SH-SY5Y (cell line): Measurements from ENCODE around the gene TFE3.
A peak's percentile ranks its signal among the peaks of the same experiment; 100 is the strongest.

Experiments
- GATA2 ChIP-seq: IDR thresholded peaks from 2 replicates; pipeline ENCODE4 v1.6.1; 2011; ENCODE audit warnings: mild to moderate bottlenecking, low read depth, low read length
- GATA3 ChIP-seq: IDR thresholded peaks from 2 replicates; pipeline ENCODE4 v1.6.1; 2011; ENCODE audit warnings: low read depth, mild to moderate bottlenecking, low read length, moderate library complexity

DNA sequence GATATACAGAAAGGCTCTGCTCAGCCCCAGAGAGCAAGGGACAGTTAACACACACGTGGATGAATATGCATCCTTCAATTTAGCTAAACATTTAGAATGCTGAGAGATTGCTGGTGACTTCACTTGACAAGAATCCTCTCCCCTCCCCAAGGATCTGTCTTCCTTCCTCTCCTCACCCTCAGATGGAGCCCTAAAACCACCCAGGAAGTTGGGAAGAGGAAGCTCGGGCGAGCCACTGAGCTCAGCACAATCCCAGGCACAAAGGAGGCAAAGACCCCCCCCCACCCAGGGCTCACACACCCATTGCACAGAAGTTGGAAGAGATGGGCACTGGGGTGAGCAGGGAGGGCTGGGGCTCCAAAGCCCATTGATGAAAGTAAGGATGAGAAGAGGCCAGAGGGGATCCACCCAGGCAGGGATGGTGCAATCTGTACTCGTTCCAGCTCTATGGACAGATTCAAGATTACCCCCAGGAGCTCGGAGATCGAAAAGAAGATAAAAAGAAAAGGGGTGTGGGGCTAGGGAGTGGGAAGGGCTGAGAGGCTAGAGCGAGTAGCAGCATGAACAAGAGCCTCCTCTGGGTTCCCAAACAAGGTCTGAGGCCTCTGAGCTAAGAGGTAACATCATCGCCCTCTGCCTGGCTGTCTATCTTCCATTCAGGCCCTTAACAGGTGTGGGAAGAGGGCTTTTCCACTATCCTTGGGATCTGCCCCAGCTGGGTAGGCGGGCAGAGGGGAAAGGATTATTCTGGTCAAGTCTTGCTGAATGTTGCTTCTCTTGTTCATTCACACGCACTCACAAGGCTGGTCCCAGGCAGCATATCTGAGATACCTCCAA is 1.2 kb downstream of the TFE3 start:
- peak; percentile 24; the same call in 1 of the 2 replicates for TF ChIP-seq GATA2
- no peak for TF ChIP-seq GATA3
